GM12801 (cell line): ENCODE measurements around the gene CLCN3.

Source experiments
- TF ChIP-seq, protein P1 (sequence below): IDR thresholded peaks from one replicate; pipeline ENCODE4 v1.5.1; 2011; ENCODE audit warnings: control low read depth; ENCODE audit not compliant: insufficient read length; ENCODE audit errors: extremely low read depth

The CLCN3 gene

DNA sequence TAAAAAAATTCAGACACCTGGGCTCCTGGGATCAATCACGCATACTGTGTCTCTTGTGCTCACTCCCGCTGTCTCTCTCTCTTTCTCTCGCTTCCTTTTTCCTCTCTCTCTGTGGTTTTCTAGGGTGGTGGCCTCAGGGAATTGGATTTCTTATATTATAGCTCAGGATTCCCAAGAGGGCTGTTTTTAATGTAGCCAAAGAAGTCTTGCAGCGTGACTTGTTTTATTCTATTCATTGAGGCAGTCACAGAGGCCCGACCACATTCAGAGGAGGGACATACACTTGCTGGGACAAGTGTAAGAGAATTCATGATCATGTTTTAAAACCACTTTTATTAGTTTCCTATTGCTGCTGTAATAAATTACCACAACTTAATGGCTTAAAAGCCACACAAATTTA lies 78.0 kb downstream of the CLCN3 start:
- TF ChIP-seq, protein P1, sequence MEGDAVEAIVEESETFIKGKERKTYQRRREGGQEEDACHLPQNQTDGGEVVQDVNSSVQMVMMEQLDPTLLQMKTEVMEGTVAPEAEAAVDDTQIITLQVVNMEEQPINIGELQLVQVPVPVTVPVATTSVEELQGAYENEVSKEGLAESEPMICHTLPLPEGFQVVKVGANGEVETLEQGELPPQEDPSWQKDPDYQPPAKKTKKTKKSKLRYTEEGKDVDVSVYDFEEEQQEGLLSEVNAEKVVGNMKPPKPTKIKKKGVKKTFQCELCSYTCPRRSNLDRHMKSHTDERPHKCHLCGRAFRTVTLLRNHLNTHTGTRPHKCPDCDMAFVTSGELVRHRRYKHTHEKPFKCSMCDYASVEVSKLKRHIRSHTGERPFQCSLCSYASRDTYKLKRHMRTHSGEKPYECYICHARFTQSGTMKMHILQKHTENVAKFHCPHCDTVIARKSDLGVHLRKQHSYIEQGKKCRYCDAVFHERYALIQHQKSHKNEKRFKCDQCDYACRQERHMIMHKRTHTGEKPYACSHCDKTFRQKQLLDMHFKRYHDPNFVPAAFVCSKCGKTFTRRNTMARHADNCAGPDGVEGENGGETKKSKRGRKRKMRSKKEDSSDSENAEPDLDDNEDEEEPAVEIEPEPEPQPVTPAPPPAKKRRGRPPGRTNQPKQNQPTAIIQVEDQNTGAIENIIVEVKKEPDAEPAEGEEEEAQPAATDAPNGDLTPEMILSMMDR = no peak

DNA sequence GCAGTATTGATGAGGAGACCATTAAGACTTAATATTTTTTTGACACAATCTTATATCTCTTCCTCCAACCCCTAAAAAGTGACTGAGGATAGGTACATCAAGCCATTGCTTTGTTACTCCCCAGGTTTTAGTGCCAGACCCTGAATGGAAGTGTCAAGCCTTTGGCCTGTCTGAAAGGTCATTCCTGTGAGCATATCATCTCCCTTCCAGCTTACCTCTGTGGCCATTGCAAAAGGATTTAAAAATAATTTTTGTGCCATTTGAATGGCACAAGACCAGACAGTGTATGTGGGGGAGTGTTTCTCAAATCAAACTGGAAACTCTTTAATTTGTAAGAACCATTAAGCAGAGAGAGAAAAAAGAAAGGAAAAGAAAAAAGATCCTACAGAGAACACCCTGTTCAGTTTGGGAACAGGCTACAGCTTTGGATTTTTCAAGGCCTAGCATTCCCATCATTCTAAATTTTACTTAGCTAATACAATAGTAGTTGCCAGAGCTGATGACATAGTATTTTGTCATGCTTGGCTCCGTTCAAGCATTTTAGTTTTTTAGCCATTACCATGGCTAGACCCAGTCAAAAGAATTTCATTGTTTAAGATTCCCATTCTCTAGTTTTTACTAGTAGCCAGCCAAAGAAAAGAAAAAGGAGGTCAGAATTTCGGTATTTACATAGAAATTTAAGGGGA lies 87.7 kb downstream of the CLCN3 start:
- TF ChIP-seq, protein P1 = no peak

DNA sequence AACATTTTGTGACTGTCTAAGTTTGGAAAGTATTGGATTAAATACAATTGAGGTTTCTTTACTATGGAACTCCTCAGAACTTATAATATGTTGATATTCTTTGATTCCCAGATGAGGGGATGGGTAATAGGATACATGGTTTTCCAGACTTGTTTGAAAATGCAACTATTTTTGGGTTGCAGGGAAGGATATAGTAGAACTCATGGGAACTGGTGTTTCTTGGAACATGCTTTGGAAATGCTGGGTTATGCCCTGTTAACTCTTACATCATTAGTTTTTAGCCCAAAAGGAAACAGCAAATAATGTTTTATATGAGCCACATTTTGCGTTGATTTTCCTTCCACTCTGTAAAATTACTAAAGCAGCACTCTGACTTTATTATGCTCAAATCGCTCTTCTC lies 95.4 kb downstream of the CLCN3 start:
- TF ChIP-seq, protein P1 = no peak

DNA sequence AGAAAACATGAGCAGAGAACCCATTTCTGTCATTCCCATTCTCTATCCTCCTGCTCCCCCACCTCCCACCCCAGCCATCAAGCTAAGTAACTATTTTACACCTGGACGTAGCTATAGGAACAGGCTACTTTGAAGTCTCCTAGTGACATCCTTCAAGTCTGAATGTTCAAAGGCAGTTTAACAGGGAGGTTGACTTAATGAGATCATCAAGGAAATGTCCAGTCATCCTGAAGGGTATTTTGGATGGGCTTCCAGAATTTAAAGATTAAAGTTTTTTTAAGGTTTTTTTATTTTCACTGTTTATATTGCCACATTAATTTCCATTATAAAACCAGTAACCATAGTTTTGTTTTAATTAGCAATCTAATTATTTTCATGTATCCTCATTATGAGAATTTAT lies 96.3 kb downstream of the CLCN3 start:
- TF ChIP-seq, protein P1 = no peak

DNA sequence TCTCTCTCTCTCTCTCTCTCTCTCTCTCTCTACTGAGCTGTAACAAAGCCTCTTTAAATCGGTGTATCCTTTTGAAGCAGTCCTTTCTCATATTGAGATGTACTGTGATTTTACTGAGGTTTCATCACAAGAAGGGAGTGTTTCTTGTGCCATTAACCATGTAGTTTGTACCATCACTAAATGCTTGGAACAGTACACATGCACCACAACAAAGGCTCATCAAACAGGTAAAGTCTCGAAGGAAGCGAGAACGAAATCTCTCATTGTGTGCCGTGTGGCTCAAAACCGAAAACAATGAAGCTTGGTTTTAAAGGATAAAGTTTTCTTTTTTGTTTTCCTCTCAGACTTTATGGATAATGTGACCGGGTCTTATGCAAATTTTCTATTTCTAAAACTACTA lies 100.2 kb downstream of the CLCN3 start:
- TF ChIP-seq, protein P1 = no peak

DNA sequence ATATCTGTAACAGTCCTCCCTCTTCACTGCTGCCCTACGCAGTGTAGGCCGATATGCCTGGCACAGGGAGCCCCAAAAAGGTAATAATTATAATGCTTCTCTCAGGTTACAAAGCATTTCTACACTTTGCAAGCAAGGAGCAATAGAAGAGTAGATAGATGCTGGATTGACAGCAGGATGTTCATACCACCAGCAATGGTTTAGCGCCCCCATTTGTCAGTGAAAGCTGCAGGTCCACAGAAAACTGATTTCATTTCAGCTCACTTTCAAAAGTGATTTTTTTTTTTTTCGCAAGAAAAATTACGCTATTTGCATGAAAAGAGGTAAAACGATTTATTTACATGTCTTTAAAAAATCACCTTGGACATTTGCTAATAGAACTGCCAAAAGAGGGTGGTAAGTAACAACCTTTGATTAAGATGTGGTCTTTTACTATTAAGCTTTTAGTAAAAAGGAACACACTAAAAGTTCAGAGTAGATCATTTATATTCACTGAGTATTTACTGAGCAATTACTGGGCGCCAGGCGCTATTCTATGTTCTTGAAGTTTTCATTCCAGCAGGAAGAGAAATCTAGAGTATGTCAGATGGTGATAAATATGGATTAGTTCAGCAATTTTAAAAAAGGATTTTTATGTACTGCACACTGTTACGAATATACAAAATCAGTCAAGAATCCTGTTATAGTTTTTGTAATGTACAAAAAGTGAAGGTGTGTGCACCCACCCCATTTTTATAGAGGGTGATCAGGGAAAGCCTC lies 103.0 kb downstream of the CLCN3 start:
- TF ChIP-seq, protein P1 = no peak

DNA sequence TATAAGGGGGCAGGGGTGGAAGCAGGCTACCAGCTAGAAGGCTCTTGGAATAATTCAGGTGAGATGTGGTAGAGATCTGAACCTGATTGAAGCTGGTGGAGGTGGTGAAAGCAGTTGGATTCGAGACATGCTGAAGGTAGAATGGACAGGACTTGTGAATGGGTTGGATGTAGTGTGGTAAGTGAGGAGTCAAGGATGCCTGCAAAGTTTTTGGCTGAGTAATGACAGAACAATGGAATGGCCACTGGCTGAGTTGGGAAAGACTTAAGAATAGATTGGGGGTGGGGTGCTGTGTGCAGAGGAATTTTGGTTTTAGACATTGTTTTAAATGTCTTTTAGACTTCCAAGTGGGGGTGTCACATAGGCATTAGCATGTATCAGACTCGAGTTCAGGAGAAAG lies 103.9 kb downstream of the CLCN3 start:
- TF ChIP-seq, protein P1 = no peak
